Measurements from ENCODE around the gene COL11A2. TPM values are rescaled to one million over a fixed set of nuclear protein-coding genes. Genes with fewer than 3 reads are reported as not detected.

COL11A2 gene
- total RNA-seq, 1 experiment from 2014 or later = 3.7 TPM

DNA sequence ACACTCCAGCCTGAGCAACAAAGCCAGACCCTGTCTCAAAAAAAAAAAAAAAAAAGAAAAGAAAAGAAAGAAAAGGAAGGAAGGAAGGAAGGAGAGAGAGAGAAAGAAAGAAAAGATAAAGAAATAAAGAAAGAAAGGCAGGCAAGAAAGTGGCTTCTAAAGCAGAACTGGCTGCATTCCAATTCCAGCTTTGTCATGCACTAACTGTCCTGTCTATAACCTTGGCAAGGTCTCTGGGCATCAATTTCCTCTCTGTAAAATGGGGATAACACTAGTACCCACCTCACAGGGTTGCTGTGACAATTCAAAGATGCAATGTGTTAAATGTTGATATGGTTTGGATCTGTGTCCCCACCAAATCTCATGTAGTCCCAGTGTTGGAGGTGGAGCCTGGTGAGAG is 44.1 kb upstream of the COL11A2 start (continued):
- TF ChIP-seq, protein P1, sequence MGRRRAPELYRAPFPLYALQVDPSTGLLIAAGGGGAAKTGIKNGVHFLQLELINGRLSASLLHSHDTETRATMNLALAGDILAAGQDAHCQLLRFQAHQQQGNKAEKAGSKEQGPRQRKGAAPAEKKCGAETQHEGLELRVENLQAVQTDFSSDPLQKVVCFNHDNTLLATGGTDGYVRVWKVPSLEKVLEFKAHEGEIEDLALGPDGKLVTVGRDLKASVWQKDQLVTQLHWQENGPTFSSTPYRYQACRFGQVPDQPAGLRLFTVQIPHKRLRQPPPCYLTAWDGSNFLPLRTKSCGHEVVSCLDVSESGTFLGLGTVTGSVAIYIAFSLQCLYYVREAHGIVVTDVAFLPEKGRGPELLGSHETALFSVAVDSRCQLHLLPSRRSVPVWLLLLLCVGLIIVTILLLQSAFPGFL (CRISPR knock-in tag; IDR thresholded peaks at IDR 0.05; ENCODE audit: borderline replicate concordance) = no peak
- no peak for TF ChIP-seq ARID4B (CRISPR knock-in tag; IDR thresholded peaks at IDR 0.05; ENCODE audit: borderline replicate concordance)

- DNase-seq (ENCODE audit: low spot score) = no peak
- TF ChIP-seq ETV6 (CRISPR knock-in tag; IDR thresholded peaks at IDR 0.05) (no peak), ZNF423 (CRISPR knock-in tag; IDR thresholded peaks at IDR 0.05) (no peak), ZNF121 (CRISPR knock-in tag; IDR thresholded peaks at IDR 0.05) (no peak), NR3C1 (CRISPR knock-in tag; conservative IDR thresholded peaks at IDR 0.05; ENCODE audit: low read depth) (no peak), E2F1 (CRISPR knock-in tag; IDR thresholded peaks at IDR 0.05) (no peak), ATF2 (CRISPR knock-in tag; IDR thresholded peaks at IDR 0.05; ENCODE audit: borderline replicate concordance, low read depth) (no peak), GTF2I (CRISPR knock-in tag; conservative IDR thresholded peaks at IDR 0.05) (no peak), AR (CRISPR knock-in tag; IDR thresholded peaks at IDR 0.05) (no peak), ZNF232 (CRISPR knock-in tag; IDR thresholded peaks at IDR 0.05) (no peak), MLX (CRISPR knock-in tag; IDR thresholded peaks at IDR 0.05) (no peak)
- TF ChIP-seq, protein P2, sequence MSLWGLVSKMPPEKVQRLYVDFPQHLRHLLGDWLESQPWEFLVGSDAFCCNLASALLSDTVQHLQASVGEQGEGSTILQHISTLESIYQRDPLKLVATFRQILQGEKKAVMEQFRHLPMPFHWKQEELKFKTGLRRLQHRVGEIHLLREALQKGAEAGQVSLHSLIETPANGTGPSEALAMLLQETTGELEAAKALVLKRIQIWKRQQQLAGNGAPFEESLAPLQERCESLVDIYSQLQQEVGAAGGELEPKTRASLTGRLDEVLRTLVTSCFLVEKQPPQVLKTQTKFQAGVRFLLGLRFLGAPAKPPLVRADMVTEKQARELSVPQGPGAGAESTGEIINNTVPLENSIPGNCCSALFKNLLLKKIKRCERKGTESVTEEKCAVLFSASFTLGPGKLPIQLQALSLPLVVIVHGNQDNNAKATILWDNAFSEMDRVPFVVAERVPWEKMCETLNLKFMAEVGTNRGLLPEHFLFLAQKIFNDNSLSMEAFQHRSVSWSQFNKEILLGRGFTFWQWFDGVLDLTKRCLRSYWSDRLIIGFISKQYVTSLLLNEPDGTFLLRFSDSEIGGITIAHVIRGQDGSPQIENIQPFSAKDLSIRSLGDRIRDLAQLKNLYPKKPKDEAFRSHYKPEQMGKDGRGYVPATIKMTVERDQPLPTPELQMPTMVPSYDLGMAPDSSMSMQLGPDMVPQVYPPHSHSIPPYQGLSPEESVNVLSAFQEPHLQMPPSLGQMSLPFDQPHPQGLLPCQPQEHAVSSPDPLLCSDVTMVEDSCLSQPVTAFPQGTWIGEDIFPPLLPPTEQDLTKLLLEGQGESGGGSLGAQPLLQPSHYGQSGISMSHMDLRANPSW (CRISPR knock-in tag; conservative IDR thresholded peaks at IDR 0.05; ENCODE audit: low read depth) = no peak
- TF ChIP-seq, protein P3, sequence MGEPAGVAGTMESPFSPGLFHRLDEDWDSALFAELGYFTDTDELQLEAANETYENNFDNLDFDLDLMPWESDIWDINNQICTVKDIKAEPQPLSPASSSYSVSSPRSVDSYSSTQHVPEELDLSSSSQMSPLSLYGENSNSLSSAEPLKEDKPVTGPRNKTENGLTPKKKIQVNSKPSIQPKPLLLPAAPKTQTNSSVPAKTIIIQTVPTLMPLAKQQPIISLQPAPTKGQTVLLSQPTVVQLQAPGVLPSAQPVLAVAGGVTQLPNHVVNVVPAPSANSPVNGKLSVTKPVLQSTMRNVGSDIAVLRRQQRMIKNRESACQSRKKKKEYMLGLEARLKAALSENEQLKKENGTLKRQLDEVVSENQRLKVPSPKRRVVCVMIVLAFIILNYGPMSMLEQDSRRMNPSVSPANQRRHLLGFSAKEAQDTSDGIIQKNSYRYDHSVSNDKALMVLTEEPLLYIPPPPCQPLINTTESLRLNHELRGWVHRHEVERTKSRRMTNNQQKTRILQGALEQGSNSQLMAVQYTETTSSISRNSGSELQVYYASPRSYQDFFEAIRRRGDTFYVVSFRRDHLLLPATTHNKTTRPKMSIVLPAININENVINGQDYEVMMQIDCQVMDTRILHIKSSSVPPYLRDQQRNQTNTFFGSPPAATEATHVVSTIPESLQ (CRISPR knock-in tag; IDR thresholded peaks at IDR 0.05) = no peak
- TF ChIP-seq, protein P4, sequence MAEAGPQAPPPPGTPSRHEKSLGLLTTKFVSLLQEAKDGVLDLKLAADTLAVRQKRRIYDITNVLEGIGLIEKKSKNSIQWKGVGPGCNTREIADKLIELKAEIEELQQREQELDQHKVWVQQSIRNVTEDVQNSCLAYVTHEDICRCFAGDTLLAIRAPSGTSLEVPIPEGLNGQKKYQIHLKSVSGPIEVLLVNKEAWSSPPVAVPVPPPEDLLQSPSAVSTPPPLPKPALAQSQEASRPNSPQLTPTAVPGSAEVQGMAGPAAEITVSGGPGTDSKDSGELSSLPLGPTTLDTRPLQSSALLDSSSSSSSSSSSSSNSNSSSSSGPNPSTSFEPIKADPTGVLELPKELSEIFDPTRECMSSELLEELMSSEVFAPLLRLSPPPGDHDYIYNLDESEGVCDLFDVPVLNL (CRISPR knock-in tag; IDR thresholded peaks at IDR 0.05; ENCODE audit: borderline replicate concordance, low read depth) = no peak
- TF ChIP-seq, protein P1 (CRISPR knock-in tag; IDR thresholded peaks at IDR 0.05; ENCODE audit: borderline replicate concordance) = no peak
These were observed 43.0 kb upstream of the COL11A2 start for GRCh38 chr6:33235221-33235634.

More at GRCh38 chr6:33235221-33235634, 43.0 kb upstream of the COL11A2 start:
- peaks cover 27% of the 10 kb centered on the region for H3K27me3 Mint-ChIP-seq (ENCODE audit: low read depth)
- H3K36me3 Mint-ChIP-seq = no peaks in the 10 kb centered on the region
- peak; percentile 71 for ATAC-seq
- H3K27ac Mint-ChIP-seq = peak overlapping the region; percentile 77
- ChIA-PET CTCF (interaction anchor here (0.6 to 3.8 kb wide), 11 partner anchors 9 to 251 kb away, joined by 3 to 28 read pairs (median 3); no protein-coding TSS in a partner anchor), POLR2A (interaction anchor here (0.6 to 0.7 kb wide), 2 partner anchors 23 to 155 kb away, joined by 3 read pairs; no protein-coding TSS in a partner anchor)
- peaks cover 18% of the 10 kb centered on the region for H3K4me1 Mint-ChIP-seq
- H3K9me3 Mint-ChIP-seq = no peaks in the 10 kb centered on the region
- peak overlapping the region; percentile 10 for H3K4me3 Mint-ChIP-seq
